CD14-positive monocyte (primary cell): ENCODE results near the gene TRAPPC6A. TPM values are rescaled to one million over a fixed set of nuclear protein-coding genes. Genes with fewer than 3 reads are reported as not detected.
A peak's percentile ranks its signal among the peaks of the same experiment; 100 is the strongest.

Experiments used
- DNase-seq, 3 donors: peaks; one replicate each; pipeline ENCODE4 v3.0.0-alpha.2; 2011 to 2022
- H2AFZ ChIP-seq: 2 replicates; pipeline ENCODE4 v1.6.0; 2012; ENCODE audit warnings: mild to moderate bottlenecking, low read depth, low read length, inconsistent platforms; ENCODE audit not compliant: insufficient read depth, poor library complexity, severe bottlenecking
- H3K27ac ChIP-seq, 2 donors: 1 replicate in 1 of 2; 2 replicates in 1 of 2; pipeline ENCODE4 v1.5.1; 2012 to 2013; ENCODE audit warnings: low read length in 2 of 2, control low read depth in 1 of 2, inconsistent platforms in 1 of 2, low read depth in 1 of 2, mild to moderate bottlenecking in 1 of 2
- H3K27me3 ChIP-seq, 2 donors: one replicate each; pipeline versions ENCODE4 v1.6.0 to v1.6.1; 2011 to 2013; ENCODE audit warnings: low read length in 2 of 2; ENCODE audit not compliant: control insufficient read depth in 2 of 2, insufficient read depth in 2 of 2
- H3K36me3 ChIP-seq, 2 donors: replicated peaks in 1 of 2; 1 replicate in 1 of 2; 2 replicates in 1 of 2; pipeline versions ENCODE4 v1.5.1 to v1.6.1; 2012 to 2013; ENCODE audit warnings: low read length in 2 of 2, control low read depth in 1 of 2, inconsistent platforms in 1 of 2, mild to moderate bottlenecking in 1 of 2; ENCODE audit not compliant: insufficient read depth in 2 of 2, control insufficient read depth in 1 of 2
- H3K4me1 ChIP-seq, 2 donors: 1 replicate in 1 of 2; 2 replicates in 1 of 2; pipeline versions ENCODE4 v1.5.1 to v1.6.1; 2012 to 2013; ENCODE audit warnings: low read length in 2 of 2, control low read depth in 1 of 2, inconsistent platforms in 1 of 2, mild to moderate bottlenecking in 1 of 2, moderate library complexity in 1 of 2; ENCODE audit not compliant: insufficient read depth in 2 of 2, control insufficient read depth in 1 of 2
- H3K4me2 ChIP-seq: replicated peaks from 2 replicates; pipeline ENCODE3; 2012; ENCODE audit warnings: low read length, moderate library complexity, mild to moderate bottlenecking; ENCODE audit not compliant: poor library complexity, severe bottlenecking; ENCODE audit errors: extremely low read depth
- H3K4me3 ChIP-seq, 3 experiments: fragments of 200-600 bp in 1 of 3; sonication (generic) in 1 of 3; replicated peaks in 1 of 3; 1 replicate in 2 of 3; 2 replicates in 1 of 3; pipeline ENCODE4 v1.5.1; 2011 to 2013; ENCODE audit warnings: low read length in 3 of 3, mild to moderate bottlenecking in 3 of 3, control low read depth in 2 of 3, low read depth in 2 of 3, inconsistent platforms in 1 of 3, moderate library complexity in 1 of 3
- H3K79me2 ChIP-seq: 2 replicates; pipeline ENCODE4 v1.6.0; 2012; ENCODE audit warnings: mild to moderate bottlenecking, control low read depth, inconsistent platforms, low read length, moderate library complexity; ENCODE audit not compliant: insufficient read depth
- H3K9ac ChIP-seq: 2 replicates; pipeline ENCODE4 v1.6.0; 2017; ENCODE audit warnings: low read length, mild to moderate bottlenecking; ENCODE audit not compliant: insufficient read depth, poor library complexity, severe bottlenecking
- H3K9me3 ChIP-seq, 2 donors: replicated peaks in 1 of 2; 1 replicate in 1 of 2; 2 replicates in 1 of 2; pipeline versions ENCODE4 v1.5.1 to v1.6.1; 2012 to 2013; ENCODE audit warnings: low read length in 2 of 2, control low read depth in 1 of 2; ENCODE audit not compliant: control insufficient read depth in 1 of 2, insufficient read depth in 1 of 2
- H4K20me1 ChIP-seq: 2 replicates; pipeline ENCODE4 v1.6.0; 2012; ENCODE audit warnings: mild to moderate bottlenecking, low read length, control low read depth, moderate library complexity; ENCODE audit not compliant: insufficient read depth
- H3K27ac Mint-ChIP-seq, 7 donors: one replicate each; pipeline ENCODE4 v1.8.0; 2020; ENCODE audit warnings: mild to moderate bottlenecking in 7 of 7, mixed read lengths in 7 of 7, moderate library complexity in 6 of 7, inconsistent platforms in 2 of 7
- H3K27me3 Mint-ChIP-seq, 3 donors: one replicate each; pipeline ENCODE4 v1.8.0; 2021 to 2022; ENCODE audit warnings: low read depth in 3 of 3, mild to moderate bottlenecking in 3 of 3, mixed read lengths in 3 of 3, moderate library complexity in 3 of 3, inconsistent platforms in 1 of 3
- H3K36me3 Mint-ChIP-seq, 2 donors: one replicate each; pipeline ENCODE4 v1.8.0; 2020; ENCODE audit warnings: mixed read lengths in 2 of 2, inconsistent platforms in 1 of 2, mild to moderate bottlenecking in 1 of 2
- H3K4me1 Mint-ChIP-seq: one replicate; pipeline ENCODE4 v1.8.0; 2020; ENCODE audit warnings: mild to moderate bottlenecking, mixed read lengths
- H3K4me3 Mint-ChIP-seq, 2 donors: one replicate each; pipeline ENCODE4 v1.8.0; 2020; ENCODE audit warnings: mild to moderate bottlenecking in 2 of 2, mixed read lengths in 2 of 2, moderate library complexity in 1 of 2
- H3K9me3 Mint-ChIP-seq, 7 donors: one replicate each; pipeline ENCODE4 v1.8.0; 2020 to 2022; ENCODE audit warnings: mixed read lengths in 7 of 7, mild to moderate bottlenecking in 6 of 7, moderate library complexity in 6 of 7, inconsistent platforms in 2 of 7
- CTCF ChIP-seq: fragments of 200-600 bp; IDR thresholded peaks from one replicate; pipeline ENCODE4 v1.8.0; 2022; ENCODE audit warnings: antibody characterized with exemption, mild to moderate bottlenecking
- WGBS: methylation state at CpG from one replicate; pipeline ENCODE4 v1.1.5; 2013; ENCODE audit warnings: missing lambda C conversion rate; ENCODE audit not compliant: insufficient coverage; 5-methylcytosine and 5-hydroxymethylcytosine counted together
- intact Hi-C, 2 donors: fragments of 100-400 bp; cut with micrococcal nuclease; formaldehyde crosslinking; loops; one replicate each; pipeline versions ENCODE4 v1.15.0 to v1.15.1; 2023
- polyA plus RNA-seq, 3 donors: library from polyadenylated mRNA; depleted of rRNA in 1 of 3; unstranded in 2 of 3; stranded (reverse) in 1 of 3; fragments of 300-500 nt in 2 of 3; fragments of >200 nt in 1 of 3; fragmentation: Illumina TruSeq in 2 of 3; gene quantifications; 1 replicate in 2 of 3; 2 replicates in 1 of 3; pipeline ENCODE4 v1.2.3, GENCODE V29; 2012 to 2021

The TRAPPC6A gene
- polyA plus RNA-seq, 3 donors, result 49.7 to 82.7 (median 63.4) TPM

- H3K4me3 Mint-ChIP-seq, result no peak overlapping the region
These were observed 63.9 kb downstream of the TRAPPC6A start for GRCh38 chr19:45114116-45114515.

DNA sequence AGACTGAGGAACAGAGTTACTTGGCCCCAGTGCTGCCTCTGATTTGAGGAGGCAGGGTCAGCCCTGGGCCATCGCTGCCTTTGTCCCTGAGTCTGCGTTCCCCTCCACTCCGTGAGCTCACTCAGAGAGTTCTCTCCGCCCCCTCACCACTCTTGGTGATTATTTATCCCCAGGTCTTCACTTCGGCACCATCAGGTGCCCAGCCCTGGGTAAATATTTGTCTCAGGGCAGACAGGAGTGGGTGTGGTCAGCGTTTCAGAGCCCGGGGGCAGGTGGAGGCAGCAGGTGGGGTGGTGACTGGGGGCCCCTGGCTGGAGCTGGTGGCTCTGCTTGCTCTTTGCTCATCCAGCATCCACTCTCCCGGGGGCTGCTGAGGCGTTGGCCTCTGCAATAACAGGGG lies 64.4 kb downstream of the TRAPPC6A start:
- H3K36me3 ChIP-seq, result no peaks in the 10 kb centered on the region
- Mint-ChIP-seq H3K4me1 (peaks cover 46% of the 10 kb centered on the region), H3K27me3 (peaks cover 3 to 6% (median 3%) of the 10 kb centered on the region in 3 donors), H3K27ac (peak overlapping the region in 1 of 7 donors; percentile 68), H3K4me3 (no peak overlapping the region), H3K36me3 (peaks cover 3 to 12% of the 10 kb centered on the region in 2 donors), H3K9me3 (peaks cover 0 to 6% (median 0%) of the 10 kb centered on the region in 7 donors)
- H3K27me3 ChIP-seq, result no peaks in the 10 kb centered on the region
- H3K27ac ChIP-seq, result no peak overlapping the region
- peaks cover 27 to 35% of the 10 kb centered on the region in 2 donors for H3K4me1 ChIP-seq
- H2AFZ ChIP-seq, result no peak overlapping the region
- H4K20me1 ChIP-seq, result peaks cover 75% of the 10 kb centered on the region
- H3K4me2 ChIP-seq, result no peak overlapping the region
- no peak for TF ChIP-seq CTCF
- H3K4me3 ChIP-seq, result no peak overlapping the region
- H3K9me3 ChIP-seq, result no peaks in the 10 kb centered on the region
- WGBS, result 82% methylated on average over 7 of the region's 9 CpGs
- H3K79me2 ChIP-seq, result peaks cover 63% of the 10 kb centered on the region
- intact Hi-C loops, result no loop called here
- H3K9ac ChIP-seq, result no peak overlapping the region
- no peak for DNase-seq

More at GRCh38 chr19:45114116-45114515, 63.9 kb downstream of the TRAPPC6A start:
- H3K4me1 Mint-ChIP-seq, result peaks cover 49% of the 10 kb centered on the region
- H3K4me2 ChIP-seq, result no peak overlapping the region
- no peaks in the 10 kb centered on the region for H3K36me3 ChIP-seq
- WGBS, result 38% methylated on average over 2 of the region's 4 CpGs
- no peaks in the 10 kb centered on the region for H3K27me3 ChIP-seq
- intact Hi-C loops, result no loop called here
- H3K9me3 ChIP-seq, result no peaks in the 10 kb centered on the region
- no peak for DNase-seq
- H3K27ac ChIP-seq, result no peak overlapping the region
- peaks cover 61% of the 10 kb centered on the region for H3K79me2 ChIP-seq
- H3K36me3 Mint-ChIP-seq, result peaks cover under 1 to 7% of the 10 kb centered on the region in 2 donors
- H4K20me1 ChIP-seq, result peaks cover 79% of the 10 kb centered on the region
- peak overlapping the region in 1 of 7 donors; percentile 43 for H3K27ac Mint-ChIP-seq
- peaks cover 27 to 35% of the 10 kb centered on the region in 2 donors for H3K4me1 ChIP-seq
- no peak for TF ChIP-seq CTCF
- no peak overlapping the region for H3K4me3 ChIP-seq
- H3K9me3 Mint-ChIP-seq, result peaks cover 0 to 6% (median 0%) of the 10 kb centered on the region in 7 donors
- H3K9ac ChIP-seq, result no peak overlapping the region
- H3K27me3 Mint-ChIP-seq, result peaks cover 6 to 7% (median 7%) of the 10 kb centered on the region in 3 donors
- H2AFZ ChIP-seq, result no peak overlapping the region

Other genes starting within 250 kb of the TRAPPC6A start
- not detected for gene APOC4, start 236.0 kb downstream of the TRAPPC6A start, polyA plus RNA-seq
- not detected for gene APOC2, start 232.2 kb downstream of the TRAPPC6A start, polyA plus RNA-seq
- 10 to 100 TPM; 14.7 to 84.3 (median 20.0) TPM for gene CLPTM1, start 222.9 kb downstream of the TRAPPC6A start, polyA plus RNA-seq
- gene RELB, start 176.8 kb downstream of the TRAPPC6A start, polyA plus RNA-seq, result 10 to 100 TPM; 32.3 to 35.0 (median 34.4) TPM
- 100 to 1,000 TPM in 1 of 3 donors, 1 to 10 TPM in 2; 2.2 to 152 (median 4.1) TPM for gene CLASRP, start 139.2 kb downstream of the TRAPPC6A start, polyA plus RNA-seq
- 1 to 10 TPM; 3.8 to 7.2 (median 6.5) TPM for gene ZNF296, start 101.8 kb downstream of the TRAPPC6A start, polyA plus RNA-seq
- 10 to 100 TPM; 67.6 to 83.4 (median 78.4) TPM for gene GEMIN7, start 99.0 kb downstream of the TRAPPC6A start, polyA plus RNA-seq
- gene PPP1R37, start 85.1 kb downstream of the TRAPPC6A start, polyA plus RNA-seq, result 10 to 100 TPM in 1 of 3 donors, under 1 TPM in 2; 0.10 to 11.8 (median 0.22) TPM
- under 1 TPM in 1 of 3 donors, not detected in 2; 0.11 TPM for gene NKPD1, start 17.3 kb downstream of the TRAPPC6A start, polyA plus RNA-seq
- gene BLOC1S3, start 547 bp upstream of the TRAPPC6A start, polyA plus RNA-seq, result 1 to 10 TPM; 2.9 to 6.7 (median 4.7) TPM
- not detected for gene EXOC3L2, start 67.2 kb upstream of the TRAPPC6A start, polyA plus RNA-seq
- gene MARK4, start 73.0 kb upstream of the TRAPPC6A start, polyA plus RNA-seq, result 10 to 100 TPM in 1 of 3 donors, under 1 TPM in 2; 0.59 to 18.4 (median 0.69) TPM
- gene CKM, start 144.6 kb upstream of the TRAPPC6A start, polyA plus RNA-seq, result under 1 TPM; 0.17 to 0.50 (median 0.24) TPM
- gene KLC3, start 162.5 kb upstream of the TRAPPC6A start, polyA plus RNA-seq, result not detected
- 10 to 100 TPM in 1 of 3 donors, 1 to 10 TPM in 2; 4.0 to 20.0 (median 4.4) TPM for gene ERCC2, start 192.3 kb upstream of the TRAPPC6A start, polyA plus RNA-seq
- gene PPP1R13L, start 226.8 kb upstream of the TRAPPC6A start, polyA plus RNA-seq, result 1 to 10 TPM in 1 of 3 donors, under 1 TPM in 2; 0.18 to 1.8 (median 0.45) TPM
- gene POLR1G, start 228.4 kb upstream of the TRAPPC6A start, polyA plus RNA-seq, result 1 to 10 TPM in 2 of 3 donors, under 1 TPM in 1; 0.81 to 1.5 (median 1.1) TPM
- gene ERCC1, start 245.7 kb upstream of the TRAPPC6A start, polyA plus RNA-seq, result 10 to 100 TPM; 62.2 to 78.2 (median 74.6) TPM